GM10266 (cell line): ENCODE data around the gene MYH15.

Source experiments
- DNase-seq: peaks from one replicate; pipeline ENCODE4 v3.0.0; 2012; ENCODE audit errors: extremely low spot score
- CTCF ChIP-seq: IDR thresholded peaks from 2 replicates; pipeline ENCODE4 v1.5.1; 2012; ENCODE audit warnings: mild to moderate bottlenecking, low read depth; ENCODE audit not compliant: control insufficient read depth, insufficient read depth; ENCODE audit errors: missing control alignments

Gene MYH15

GRCh38 chr3:108433928-108434327 is 76.5 kb downstream of the MYH15 start:
- no peak for DNase-seq
- TF ChIP-seq CTCF: no peak

GRCh38 chr3:108432431-108432830 is 78.0 kb downstream of the MYH15 start:
- DNase-seq: no peak
- TF ChIP-seq CTCF: no peak

GRCh38 chr3:108430540-108430939 is 79.9 kb downstream of the MYH15 start:
- no peak for TF ChIP-seq CTCF
- no peak for DNase-seq

- TF ChIP-seq CTCF: no peak
- no peak for DNase-seq
Measured at GRCh38 chr3:108428586-108428985, 81.8 kb downstream of the MYH15 start.

- TF ChIP-seq CTCF: no peak
- no peak for DNase-seq
Measured at GRCh38 chr3:108420926-108421325, 89.5 kb downstream of the MYH15 start.

- no peak for TF ChIP-seq CTCF
- DNase-seq: no peak
Measured at GRCh38 chr3:108416111-108416869, 94.1 kb downstream of the MYH15 start.

GRCh38 chr3:108415661-108416060 is 94.7 kb downstream of the MYH15 start:
- TF ChIP-seq CTCF: no peak
- DNase-seq: no peak
